ENCODE data around the gene FMO4.

FMO4 gene

DNA sequence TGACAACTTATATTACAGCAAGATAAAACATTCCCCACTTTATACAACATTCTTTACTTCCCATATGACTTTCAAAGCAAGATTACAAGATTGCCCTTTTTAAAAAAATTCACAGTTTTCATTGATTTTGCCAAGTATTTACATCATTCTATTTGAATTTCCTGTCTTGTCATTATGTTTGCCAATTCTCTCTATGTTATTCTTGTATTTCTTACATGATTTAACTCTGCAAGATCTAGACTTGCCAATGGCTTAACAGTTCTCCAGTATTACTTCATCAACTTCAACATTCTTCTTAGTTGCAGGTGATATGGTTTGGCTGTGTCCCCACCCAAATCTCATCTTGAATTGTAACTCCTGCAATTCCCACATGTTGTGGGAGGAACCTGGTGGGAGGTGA, 31.6 kb downstream of the FMO4 start:
- ChIA-PET CTCF (no interaction called here), POLR2A (no interaction called here)
- TF ChIP-seq LEF1 (IDR thresholded peaks at IDR 0.05; ENCODE audit: borderline replicate concordance), result no peak
- TF ChIP-seq SP1 (IDR thresholded peaks at IDR 0.05), result no peak
- TF ChIP-seq ELF4 (IDR thresholded peaks at IDR 0.05), result no peak
- TF ChIP-seq BHLHE40 (IDR thresholded peaks at IDR 0.05; ENCODE audit: borderline replicate concordance), result no peak
- no peak for TF ChIP-seq FOXK2 (IDR thresholded peaks at IDR 0.05)
- no peak for TF ChIP-seq ARNT (IDR thresholded peaks at IDR 0.05)
- TF ChIP-seq FOXM1 (IDR thresholded peaks at IDR 0.05; ENCODE audit: borderline replicate concordance), result no peak
- no peak for TF ChIP-seq HDGF (IDR thresholded peaks at IDR 0.05; ENCODE audit: borderline replicate concordance)
- TF ChIP-seq SUZ12 (IDR thresholded peaks at IDR 0.05), result no peak
- TF ChIP-seq CTBP1 (IDR thresholded peaks at IDR 0.05; ENCODE audit: borderline replicate concordance), result no peak
- no peak for TF ChIP-seq FOXA1 (IDR thresholded peaks at IDR 0.05)
- no peak for TF ChIP-seq L3MBTL2 (conservative IDR thresholded peaks at IDR 0.05)
- TF ChIP-seq ZNF384 (IDR thresholded peaks at IDR 0.05), result no peak
- TF ChIP-seq TARDBP (IDR thresholded peaks at IDR 0.05), result no peak
- no peak for TF ChIP-seq NFRKB (IDR thresholded peaks at IDR 0.05)
- TF ChIP-seq, protein P1, sequence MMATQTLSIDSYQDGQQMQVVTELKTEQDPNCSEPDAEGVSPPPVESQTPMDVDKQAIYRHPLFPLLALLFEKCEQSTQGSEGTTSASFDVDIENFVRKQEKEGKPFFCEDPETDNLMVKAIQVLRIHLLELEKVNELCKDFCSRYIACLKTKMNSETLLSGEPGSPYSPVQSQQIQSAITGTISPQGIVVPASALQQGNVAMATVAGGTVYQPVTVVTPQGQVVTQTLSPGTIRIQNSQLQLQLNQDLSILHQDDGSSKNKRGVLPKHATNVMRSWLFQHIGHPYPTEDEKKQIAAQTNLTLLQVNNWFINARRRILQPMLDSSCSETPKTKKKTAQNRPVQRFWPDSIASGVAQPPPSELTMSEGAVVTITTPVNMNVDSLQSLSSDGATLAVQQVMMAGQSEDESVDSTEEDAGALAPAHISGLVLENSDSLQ (IDR thresholded peaks at IDR 0.05), result no peak
- no peak for DNase-seq (ENCODE audit: extremely low spot score)

DNA sequence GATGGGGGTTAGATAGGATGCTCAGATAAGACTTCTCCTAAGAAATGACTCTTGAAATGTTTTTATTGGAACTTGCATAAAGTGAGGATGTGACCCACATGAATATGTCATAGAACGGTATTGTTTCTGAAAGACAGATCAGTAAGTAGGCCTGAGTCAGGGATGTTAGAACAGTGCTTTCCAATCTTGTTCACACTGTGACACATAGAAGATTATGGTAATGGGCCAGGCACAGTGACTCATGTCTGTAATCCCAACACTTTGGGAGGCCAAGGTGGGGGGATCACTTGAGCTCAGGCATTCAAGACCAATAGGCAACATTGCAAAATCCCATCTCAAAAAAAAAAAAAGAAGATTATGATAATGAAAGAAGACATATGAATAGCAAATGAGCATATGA, 32.9 kb downstream of the FMO4 start:
- ChIA-PET CTCF (no interaction called here), POLR2A (no interaction called here)
- TF ChIP-seq ELF4 (IDR thresholded peaks at IDR 0.05), result no peak
- TF ChIP-seq, protein P1 (IDR thresholded peaks at IDR 0.05), result no peak
- no peak for TF ChIP-seq SP1 (IDR thresholded peaks at IDR 0.05)
- TF ChIP-seq ARNT (IDR thresholded peaks at IDR 0.05), result no peak
- TF ChIP-seq FOXA1 (IDR thresholded peaks at IDR 0.05), result no peak
- TF ChIP-seq TARDBP (IDR thresholded peaks at IDR 0.05), result no peak
- no peak for TF ChIP-seq L3MBTL2 (conservative IDR thresholded peaks at IDR 0.05)
- no peak for TF ChIP-seq LEF1 (IDR thresholded peaks at IDR 0.05; ENCODE audit: borderline replicate concordance)
- TF ChIP-seq ZNF384 (IDR thresholded peaks at IDR 0.05), result no peak
- TF ChIP-seq SUZ12 (IDR thresholded peaks at IDR 0.05), result no peak
- no peak for TF ChIP-seq HDGF (IDR thresholded peaks at IDR 0.05; ENCODE audit: borderline replicate concordance)
- no peak for TF ChIP-seq NFRKB (IDR thresholded peaks at IDR 0.05)
- no peak for DNase-seq (ENCODE audit: extremely low spot score)

DNA sequence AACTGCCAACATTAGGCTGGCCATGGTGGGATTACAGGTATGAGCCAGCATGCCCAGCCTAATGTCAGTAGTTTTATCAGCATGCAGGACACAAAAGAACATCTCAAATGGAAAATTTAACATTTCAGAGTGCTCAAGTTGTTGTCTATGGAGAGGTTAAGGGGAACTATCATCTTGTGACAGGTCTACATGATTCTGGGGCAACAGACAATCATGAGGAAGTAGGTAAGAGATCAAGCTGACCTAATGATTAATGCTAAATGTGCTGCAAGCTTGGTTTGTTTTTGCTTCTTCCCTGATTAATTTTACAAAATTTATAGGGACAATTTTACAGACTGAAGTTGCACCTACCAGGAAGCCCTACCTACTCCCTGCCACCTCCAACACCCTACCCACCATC, 36.6 kb downstream of the FMO4 start:
- no peak for TF ChIP-seq ARNT (IDR thresholded peaks at IDR 0.05)
- no peak for TF ChIP-seq HDGF (IDR thresholded peaks at IDR 0.05; ENCODE audit: borderline replicate concordance)
- no peak for TF ChIP-seq FOXM1 (IDR thresholded peaks at IDR 0.05; ENCODE audit: borderline replicate concordance)
- no peak for TF ChIP-seq FOXK2 (IDR thresholded peaks at IDR 0.05)
- TF ChIP-seq CTBP1 (IDR thresholded peaks at IDR 0.05; ENCODE audit: borderline replicate concordance), result no peak
- no peak for TF ChIP-seq SUZ12 (IDR thresholded peaks at IDR 0.05)
- TF ChIP-seq LEF1 (IDR thresholded peaks at IDR 0.05; ENCODE audit: borderline replicate concordance), result no peak
- TF ChIP-seq ELF4 (IDR thresholded peaks at IDR 0.05), result no peak
- DNase-seq (ENCODE audit: extremely low spot score), result no peak
- CTCF ChIA-PET, result no interaction called here
- POLR2A ChIA-PET, result no interaction called here

DNA sequence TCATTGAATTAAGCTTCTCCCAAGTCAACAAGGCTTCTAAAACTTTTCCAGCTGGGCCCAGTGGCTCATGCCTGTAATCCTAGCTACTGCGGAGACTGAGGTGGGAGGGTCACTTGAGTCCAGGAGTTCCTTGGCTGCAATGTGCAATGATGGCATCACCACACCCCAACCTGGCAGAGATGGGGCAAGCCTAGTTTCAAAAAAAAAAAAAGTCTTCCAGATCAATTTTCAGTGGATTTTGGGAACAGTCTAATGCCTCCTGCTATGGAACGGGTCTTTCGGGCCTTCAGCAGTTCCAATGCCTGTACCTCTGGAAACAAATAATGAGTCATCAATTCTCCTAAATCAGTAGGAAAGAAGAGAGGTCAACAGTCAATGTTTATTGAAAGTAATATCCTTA, 38.0 kb downstream of the FMO4 start:
- DNase-seq (ENCODE audit: extremely low spot score), result no peak
- CTCF ChIA-PET, result no interaction called here
- TF ChIP-seq FOXA1 (IDR thresholded peaks at IDR 0.05), result no peak
- no peak for TF ChIP-seq L3MBTL2 (conservative IDR thresholded peaks at IDR 0.05)
- TF ChIP-seq HDGF (IDR thresholded peaks at IDR 0.05; ENCODE audit: borderline replicate concordance), result no peak
- no peak for TF ChIP-seq NFRKB (IDR thresholded peaks at IDR 0.05)
- no peak for TF ChIP-seq FOXM1 (IDR thresholded peaks at IDR 0.05; ENCODE audit: borderline replicate concordance)
- no peak for TF ChIP-seq ARNT (IDR thresholded peaks at IDR 0.05)
- TF ChIP-seq TARDBP (IDR thresholded peaks at IDR 0.05), result no peak
- no peak for TF ChIP-seq BHLHE40 (IDR thresholded peaks at IDR 0.05; ENCODE audit: borderline replicate concordance)
- no peak for TF ChIP-seq SP1 (IDR thresholded peaks at IDR 0.05)
- no peak for TF ChIP-seq CTBP1 (IDR thresholded peaks at IDR 0.05; ENCODE audit: borderline replicate concordance)
- no peak for TF ChIP-seq SUZ12 (IDR thresholded peaks at IDR 0.05)
- TF ChIP-seq, protein P1 (IDR thresholded peaks at IDR 0.05), result no peak
- TF ChIP-seq ELF4 (IDR thresholded peaks at IDR 0.05), result no peak
- no peak for TF ChIP-seq FOXK2 (IDR thresholded peaks at IDR 0.05)
- TF ChIP-seq ZNF384 (IDR thresholded peaks at IDR 0.05), result no peak
- TF ChIP-seq LEF1 (IDR thresholded peaks at IDR 0.05; ENCODE audit: borderline replicate concordance), result no peak
- POLR2A ChIA-PET, result no interaction called here

DNA sequence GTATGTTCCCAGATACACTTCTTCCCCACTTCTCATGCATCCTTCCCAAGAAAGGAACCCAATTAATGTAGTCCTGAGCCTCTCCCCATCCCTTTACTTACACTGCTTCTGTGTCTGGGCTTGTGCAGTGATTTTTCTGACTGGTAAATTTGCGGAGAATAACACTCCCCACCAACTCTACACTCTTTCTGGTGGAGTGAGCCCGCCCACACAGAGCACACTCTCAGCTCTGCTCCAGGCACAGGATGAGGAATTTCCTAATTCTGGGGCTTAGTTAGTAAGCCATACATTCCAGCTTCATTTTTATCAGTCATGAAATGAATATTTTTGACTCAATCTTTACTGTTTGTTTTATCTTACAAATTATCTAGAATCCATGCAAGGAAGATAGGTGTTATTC, 38.6 kb downstream of the FMO4 start:
- CTCF ChIA-PET, result no interaction called here
- TF ChIP-seq, protein P1 (IDR thresholded peaks at IDR 0.05), result no peak
- no peak for TF ChIP-seq SUZ12 (IDR thresholded peaks at IDR 0.05)
- no peak for TF ChIP-seq CTBP1 (IDR thresholded peaks at IDR 0.05; ENCODE audit: borderline replicate concordance)
- no peak for TF ChIP-seq L3MBTL2 (conservative IDR thresholded peaks at IDR 0.05)
- no peak for TF ChIP-seq ZNF384 (IDR thresholded peaks at IDR 0.05)
- no peak for TF ChIP-seq HDGF (IDR thresholded peaks at IDR 0.05; ENCODE audit: borderline replicate concordance)
- no peak for TF ChIP-seq FOXK2 (IDR thresholded peaks at IDR 0.05)
- no peak for TF ChIP-seq BHLHE40 (IDR thresholded peaks at IDR 0.05; ENCODE audit: borderline replicate concordance)
- no peak for TF ChIP-seq FOXM1 (IDR thresholded peaks at IDR 0.05; ENCODE audit: borderline replicate concordance)
- TF ChIP-seq ELF4 (IDR thresholded peaks at IDR 0.05), result no peak
- TF ChIP-seq FOXA1 (IDR thresholded peaks at IDR 0.05), result no peak
- TF ChIP-seq SP1 (IDR thresholded peaks at IDR 0.05), result no peak
- TF ChIP-seq TARDBP (IDR thresholded peaks at IDR 0.05), result no peak
- no peak for TF ChIP-seq NFRKB (IDR thresholded peaks at IDR 0.05)
- TF ChIP-seq LEF1 (IDR thresholded peaks at IDR 0.05; ENCODE audit: borderline replicate concordance), result no peak
- no peak for TF ChIP-seq ARNT (IDR thresholded peaks at IDR 0.05)
- no peak for DNase-seq (ENCODE audit: extremely low spot score)
- POLR2A ChIA-PET, result no interaction called here

Measured in HEK293T (cell line).